BJ (cell line): Measurements from ENCODE around the gene CD300LB. TPM values are rescaled to one million over a fixed set of nuclear protein-coding genes. Genes with fewer than 3 reads are reported as not detected.
"Not testable (repeated sequence)": the region's sequence is repeated elsewhere in the genome, so short reads cannot be mapped to it uniquely, and the experiment has no call there.

Experiments used
- CTCF ChIA-PET: fragments of 350-600 bp; formaldehyde crosslinking; extraction: SDS; loops from one replicate; lab custom pipeline; 2021; ENCODE audit warnings: antibody characterized with exemption, inconsistent platforms; lab: Yijun Ruan, JAX
- POLR2A ChIA-PET: fragments of 300-600 bp; sonication (Branson Sonifier 250); formaldehyde crosslinking; extraction: SDS; loops from one replicate; lab custom pipeline; 2021; ENCODE audit warnings: antibody characterized with exemption; lab: Charles Lee
- DNase-seq: peaks from one replicate; pipeline ENCODE4 v3.0.0-alpha.2; 2011; ENCODE audit warnings: low read depth
- H3K27me3 ChIP-seq: 2 replicates; pipeline ENCODE4 v1.6.0; 2011; ENCODE audit warnings: low read length; ENCODE audit not compliant: control insufficient read depth, insufficient read depth
- H3K36me3 ChIP-seq: 2 replicates; pipeline ENCODE4 v1.5.1; 2011; ENCODE audit warnings: low read length; ENCODE audit not compliant: control insufficient read depth, insufficient read depth
- H3K4me3 ChIP-seq: 2 replicates; pipeline ENCODE4 v1.5.1; 2011; ENCODE audit warnings: low read depth, mild to moderate bottlenecking, control low read depth, low read length
- polyA plus RNA-seq: library from polyadenylated mRNA; depleted of rRNA; stranded (reverse); fragments of >200 nt; gene quantifications from 2 replicates; pipeline ENCODE4 v1.2.3, GENCODE V29; 2011
- TF ChIP-seq, protein P1 (sequence below): IDR thresholded peaks from 2 replicates; pipeline ENCODE4 v1.5.1; 2011; ENCODE audit warnings: low read depth, mild to moderate bottlenecking, control low read depth, inconsistent platforms, low read length, moderate library complexity; ENCODE audit not compliant: insufficient read depth

The CD300LB gene
- polyA plus RNA-seq, 1 experiment: not detected

GRCh38 chr17:74514632-74515334, 16.5 kb downstream of the CD300LB start:
- ChIA-PET POLR2A (no interaction called here), CTCF (no interaction called here)
- TF ChIP-seq, protein P1, sequence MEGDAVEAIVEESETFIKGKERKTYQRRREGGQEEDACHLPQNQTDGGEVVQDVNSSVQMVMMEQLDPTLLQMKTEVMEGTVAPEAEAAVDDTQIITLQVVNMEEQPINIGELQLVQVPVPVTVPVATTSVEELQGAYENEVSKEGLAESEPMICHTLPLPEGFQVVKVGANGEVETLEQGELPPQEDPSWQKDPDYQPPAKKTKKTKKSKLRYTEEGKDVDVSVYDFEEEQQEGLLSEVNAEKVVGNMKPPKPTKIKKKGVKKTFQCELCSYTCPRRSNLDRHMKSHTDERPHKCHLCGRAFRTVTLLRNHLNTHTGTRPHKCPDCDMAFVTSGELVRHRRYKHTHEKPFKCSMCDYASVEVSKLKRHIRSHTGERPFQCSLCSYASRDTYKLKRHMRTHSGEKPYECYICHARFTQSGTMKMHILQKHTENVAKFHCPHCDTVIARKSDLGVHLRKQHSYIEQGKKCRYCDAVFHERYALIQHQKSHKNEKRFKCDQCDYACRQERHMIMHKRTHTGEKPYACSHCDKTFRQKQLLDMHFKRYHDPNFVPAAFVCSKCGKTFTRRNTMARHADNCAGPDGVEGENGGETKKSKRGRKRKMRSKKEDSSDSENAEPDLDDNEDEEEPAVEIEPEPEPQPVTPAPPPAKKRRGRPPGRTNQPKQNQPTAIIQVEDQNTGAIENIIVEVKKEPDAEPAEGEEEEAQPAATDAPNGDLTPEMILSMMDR: no peak
- H3K36me3 ChIP-seq: no peaks in the 10 kb centered on the region
- no peak overlapping the region for H3K4me3 ChIP-seq
- no peaks in the 10 kb centered on the region for H3K27me3 ChIP-seq
- no peak for DNase-seq

DNA sequence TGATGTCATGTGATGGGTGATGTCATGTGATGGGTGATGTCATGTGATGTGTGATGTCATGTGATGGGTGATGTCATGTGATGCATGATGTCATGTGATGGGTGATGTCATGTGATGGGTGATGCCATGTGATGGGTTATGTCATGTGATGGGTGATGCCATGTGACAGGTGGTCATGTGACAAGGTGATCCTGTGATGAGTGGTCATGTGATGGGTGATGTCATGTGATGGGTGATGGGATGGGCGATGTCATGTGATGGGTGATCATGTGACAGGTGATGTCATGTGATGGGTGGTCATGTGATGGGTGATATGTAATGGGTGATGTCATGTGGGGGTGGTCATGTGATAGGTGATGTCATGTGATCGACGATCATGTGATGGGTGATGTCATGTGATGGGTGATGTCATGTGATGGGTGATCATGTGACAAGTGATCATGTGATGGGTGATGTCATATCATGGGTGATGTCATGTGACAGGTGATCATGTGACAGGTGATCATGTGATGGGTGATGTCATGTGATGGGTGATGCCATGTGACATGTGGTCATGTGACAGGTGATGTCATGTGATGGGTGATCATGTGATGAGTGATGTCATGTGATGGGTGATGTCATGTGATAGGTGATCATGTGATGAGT, 17.2 kb downstream of the CD300LB start:
- POLR2A ChIA-PET: no interaction called here
- no peaks in the 10 kb centered on the region for H3K27me3 ChIP-seq
- DNase-seq: no peak

DNA sequence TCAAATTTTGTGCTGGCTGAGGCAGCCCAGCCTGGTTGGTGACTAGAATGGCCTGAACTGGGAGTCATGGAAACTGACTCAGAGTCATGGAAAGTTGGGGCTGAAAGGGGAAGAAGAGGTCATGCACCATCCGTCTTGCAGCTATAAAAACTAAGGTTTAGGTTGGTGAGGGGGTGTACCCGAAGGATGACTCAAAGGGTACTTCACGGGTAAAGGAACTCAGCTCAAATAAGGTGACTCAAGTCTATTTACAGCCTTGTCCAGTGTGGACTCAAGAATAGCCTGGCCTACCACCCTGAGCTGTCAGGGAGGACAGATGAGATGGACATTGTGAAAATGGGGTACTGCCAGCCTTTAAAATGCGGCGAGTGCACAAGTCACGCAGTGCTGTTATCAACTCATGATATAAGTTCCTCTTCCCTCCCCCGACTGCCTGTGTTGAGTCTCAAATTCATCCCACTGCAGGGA, 18.6 kb downstream of the CD300LB start:
- TF ChIP-seq, protein P1: no peak
- POLR2A ChIA-PET: no interaction called here
- Histone ChIP-seq H3K36me3 (no peaks in the 10 kb centered on the region), H3K4me3 (no peak overlapping the region), H3K27me3 (no peaks in the 10 kb centered on the region)
- CTCF ChIA-PET: interaction anchor here (0.8 kb wide), 1 partner anchor 310 kb away, joined by 5 read pairs; the partner anchor contains the start of gene RPL38
- no peak for DNase-seq

More for the DNA sequence above, 17.2 kb downstream of the CD300LB start:
- Histone ChIP-seq H3K4me3 (no peak overlapping the region), H3K36me3 (no peaks in the 10 kb centered on the region)
- CTCF ChIA-PET: no interaction called here
- TF ChIP-seq, protein P1: no peak

DNA sequence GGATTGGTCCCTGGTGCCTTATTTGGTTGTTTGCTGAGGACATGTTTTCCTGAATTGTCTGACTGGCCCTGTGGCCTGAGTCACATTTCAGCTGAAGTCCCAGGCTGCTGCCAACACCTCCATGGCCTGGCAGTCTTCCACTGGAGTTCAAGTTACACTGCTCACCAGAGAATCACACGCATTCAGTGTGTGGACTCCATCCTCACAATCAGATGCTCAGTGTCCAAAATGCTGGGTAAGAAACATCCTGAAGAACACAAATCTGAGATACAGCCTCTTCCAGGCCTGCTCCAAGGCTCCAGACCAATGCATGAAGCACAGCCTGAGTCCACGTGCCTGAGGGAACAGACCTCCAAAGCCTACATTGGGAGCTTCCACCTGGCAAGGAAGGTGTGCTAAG, 19.2 kb downstream of the CD300LB start:
- ChIA-PET CTCF (interaction anchor here (0.8 kb wide), 1 partner anchor 309 kb away, joined by 5 read pairs; the partner anchor contains the start of gene RPL38), POLR2A (no interaction called here)
- DNase-seq: no peak
- H3K36me3 ChIP-seq: no peaks in the 10 kb centered on the region
- H3K27me3 ChIP-seq: no peaks in the 10 kb centered on the region
- TF ChIP-seq, protein P1: no peak
- no peak overlapping the region for H3K4me3 ChIP-seq

DNA sequence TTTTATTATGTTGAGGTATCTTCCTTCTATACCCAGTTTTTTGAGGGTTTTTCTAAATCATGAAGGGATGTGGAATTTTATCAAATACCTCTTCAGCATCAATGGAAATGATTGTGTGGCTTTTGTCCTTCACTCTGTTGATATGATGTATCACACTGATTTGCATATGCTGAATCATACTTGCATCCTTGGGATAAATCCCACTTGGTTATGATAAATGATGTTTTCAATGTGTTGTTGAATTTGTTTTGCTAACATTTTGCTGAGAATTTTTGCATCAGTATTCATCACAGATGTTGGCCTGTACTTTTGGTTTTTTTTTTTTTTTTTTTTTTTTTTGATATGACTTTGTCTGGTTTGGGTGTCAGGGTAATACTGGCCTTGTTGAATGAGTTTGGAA, 23.1 kb downstream of the CD300LB start:
- no peak for DNase-seq
- Histone ChIP-seq H3K36me3 (no peaks in the 10 kb centered on the region), H3K27me3 (no peaks in the 10 kb centered on the region), H3K4me3 (no peak overlapping the region)
- TF ChIP-seq, protein P1: no peak
- CTCF ChIA-PET: interaction anchor here (1.1 kb wide), 1 partner anchor 12 kb away, joined by 3 read pairs; no protein-coding TSS in a partner anchor
- POLR2A ChIA-PET: no interaction called here

DNA sequence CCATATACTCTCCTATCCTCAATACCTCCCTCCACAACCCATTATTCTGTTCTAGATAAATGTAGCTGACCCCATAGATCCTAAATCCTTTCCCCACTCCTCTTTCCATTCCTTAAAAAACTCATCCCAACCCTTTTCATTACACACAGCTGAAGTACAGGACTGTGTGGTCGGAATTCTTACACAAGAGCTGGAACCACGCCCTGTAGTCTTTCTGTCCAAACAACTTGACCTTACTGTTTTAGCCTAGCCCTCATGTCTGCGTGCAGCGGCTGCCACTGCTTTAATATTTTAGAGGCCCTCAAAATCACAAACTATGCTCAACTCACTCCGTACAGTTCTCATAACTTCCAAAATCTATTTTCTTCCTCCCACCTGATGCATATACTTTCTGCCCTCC, 27.3 kb downstream of the CD300LB start:
- H3K36me3 ChIP-seq, CTCF ChIA-PET, DNase-seq, POLR2A ChIA-PET, H3K27me3 ChIP-seq, H3K4me3 ChIP-seq: not testable (repeated sequence)
